Islet of Langerhans (tissue), 1 donor: Measurements from ENCODE around the gene GALNTL6.
A peak's percentile ranks its signal among the peaks of the same experiment; 100 is the strongest.
"Not testable (repeated sequence)": the region's sequence is repeated elsewhere in the genome, so short reads cannot be mapped to it uniquely, and the experiment has no call there.

Experiments
- FAIRE-seq: peaks from one replicate; lab custom pipeline; 2011; peaks lifted over from hg19 to GRCh38; lab: Jason Lieb, UNC

GALNTL6 gene

GRCh38 chr4:172674811-172675210 is 861.6 kb downstream of the GALNTL6 start:
- no peak for FAIRE-seq

- FAIRE-seq, result no peak
Observed at GRCh38 chr4:172675232-172675631, 862.0 kb downstream of the GALNTL6 start.

- no peak for FAIRE-seq
Observed at GRCh38 chr4:172680691-172681090, 867.5 kb downstream of the GALNTL6 start.

- FAIRE-seq, result no peak
Observed at GRCh38 chr4:172683021-172683420, 869.8 kb downstream of the GALNTL6 start.

- no peak for FAIRE-seq
Observed at GRCh38 chr4:172686021-172686420, 872.8 kb downstream of the GALNTL6 start.

GRCh38 chr4:172688534-172688933 is 875.3 kb downstream of the GALNTL6 start:
- FAIRE-seq, result no peak

GRCh38 chr4:172691552-172691951 is 878.3 kb downstream of the GALNTL6 start:
- FAIRE-seq, result no peak

GRCh38 chr4:172692701-172693100 is 879.5 kb downstream of the GALNTL6 start:
- FAIRE-seq, result no peak

- FAIRE-seq, result no peak
Observed at GRCh38 chr4:172698256-172698655, 885.1 kb downstream of the GALNTL6 start.

GRCh38 chr4:172705565-172705964 is 892.4 kb downstream of the GALNTL6 start:
- FAIRE-seq, result no peak

GRCh38 chr4:172706000-172706399 is 892.8 kb downstream of the GALNTL6 start:
- FAIRE-seq, result peak; percentile 41

GRCh38 chr4:172707622-172708021 is 894.4 kb downstream of the GALNTL6 start:
- FAIRE-seq, result no peak

GRCh38 chr4:172708184-172708583 is 895.0 kb downstream of the GALNTL6 start:
- FAIRE-seq, result no peak

GRCh38 chr4:172709376-172709775 is 896.2 kb downstream of the GALNTL6 start:
- no peak for FAIRE-seq

GRCh38 chr4:172716291-172716690 is 903.1 kb downstream of the GALNTL6 start:
- FAIRE-seq, result no peak

GRCh38 chr4:172721659-172722058 is 908.5 kb downstream of the GALNTL6 start:
- FAIRE-seq, result no peak

GRCh38 chr4:172725581-172725980 is 912.4 kb downstream of the GALNTL6 start:
- peak; percentile 74 for FAIRE-seq

- FAIRE-seq, result no peak
Observed at GRCh38 chr4:172726001-172726423, 912.8 kb downstream of the GALNTL6 start.

GRCh38 chr4:172727631-172728030 is 914.4 kb downstream of the GALNTL6 start:
- no peak for FAIRE-seq

- FAIRE-seq, result not testable (repeated sequence)
Observed at GRCh38 chr4:172733645-172734044, 920.4 kb downstream of the GALNTL6 start.

- FAIRE-seq, result no peak
Observed at GRCh38 chr4:172734555-172734954, 921.4 kb downstream of the GALNTL6 start.

- FAIRE-seq, result no peak
Observed at GRCh38 chr4:172736046-172736445, 922.8 kb downstream of the GALNTL6 start.

GRCh38 chr4:172740434-172740833 is 927.2 kb downstream of the GALNTL6 start:
- no peak for FAIRE-seq

- no peak for FAIRE-seq
Observed at GRCh38 chr4:172750910-172751309, 937.7 kb downstream of the GALNTL6 start.

GRCh38 chr4:172751550-172751949 is 938.3 kb downstream of the GALNTL6 start:
- FAIRE-seq, result no peak
